ENCODE data around the gene TCAIM. TPM values are rescaled to one million over a fixed set of nuclear protein-coding genes. Genes with fewer than 3 reads are reported as not detected.

TCAIM gene
- total and polyA plus RNA-seq, 2 experiments from 2014 or later = 10.3 to 26.0 TPM

DNA sequence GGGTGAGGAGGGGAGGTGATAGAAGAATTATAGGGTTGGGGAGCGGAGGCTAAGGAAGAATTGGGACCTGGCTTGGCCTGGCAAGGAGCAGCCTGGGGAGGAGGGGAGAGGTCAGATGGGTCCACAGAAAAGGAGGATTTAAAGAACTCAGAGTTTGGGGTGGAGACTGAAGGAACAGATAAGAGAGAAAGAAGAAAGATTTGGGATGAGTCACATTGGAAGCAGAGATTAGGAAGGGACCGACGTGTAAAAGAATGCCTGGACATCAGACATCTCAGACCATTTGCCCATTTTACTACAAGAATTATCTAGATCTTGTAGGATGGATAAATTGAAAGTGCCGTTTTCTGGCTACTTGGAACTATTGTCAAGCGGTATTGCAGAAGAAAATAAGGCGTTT is 10.4 kb downstream of the TCAIM start:
- H3K4me3 Mint-ChIP-seq = no peak overlapping the region
- no peaks in the 10 kb centered on the region for H3K27me3 Mint-ChIP-seq (ENCODE audit: insufficient read depth, low read depth, poor library complexity)
- no peak for DNase-seq (ENCODE audit: low spot score)
- no peaks in the 10 kb centered on the region for H3F3A ChIP-seq (replicated peaks; ENCODE audit: low read depth)
- no peaks in the 10 kb centered on the region for H3K27me3 ChIP-seq (ENCODE audit: insufficient read depth)
- H3K79me2 ChIP-seq (replicated peaks; ENCODE audit: insufficient read depth) = peaks cover 17% of the 10 kb centered on the region
- H3K4me2 ChIP-seq = no peak overlapping the region
- no peak overlapping the region for H2AFZ ChIP-seq
- ATAC-seq = no peak
- no peak overlapping the region for H3K27ac ChIP-seq (ENCODE audit: low read depth)
- H3K36me3 ChIP-seq (ENCODE audit: insufficient read depth) = no peaks in the 10 kb centered on the region
- H3K9me2 ChIP-seq (ENCODE audit: insufficient read depth) = no peaks in the 10 kb centered on the region
- H3K27ac Mint-ChIP-seq = no peak overlapping the region
- no peaks in the 10 kb centered on the region; the same call in none of the 3 replicates for H3K36me3 Mint-ChIP-seq (ENCODE audit: low read depth)
- peaks cover 7% of the 10 kb centered on the region for H3K4me1 Mint-ChIP-seq
- H3K4me3 ChIP-seq = no peak overlapping the region
- no peaks in the 10 kb centered on the region for H4K20me1 ChIP-seq (replicated peaks; ENCODE audit: insufficient read depth)
- H3K4me1 ChIP-seq (ENCODE audit: insufficient read depth) = no peaks in the 10 kb centered on the region; the same call in 1 of the 2 replicates
- TF ChIP-seq ZNF331 (CRISPR knock-in tag; IDR thresholded peaks at IDR 0.05; ENCODE audit: low read depth) = no peak
- TF ChIP-seq, protein P1, sequence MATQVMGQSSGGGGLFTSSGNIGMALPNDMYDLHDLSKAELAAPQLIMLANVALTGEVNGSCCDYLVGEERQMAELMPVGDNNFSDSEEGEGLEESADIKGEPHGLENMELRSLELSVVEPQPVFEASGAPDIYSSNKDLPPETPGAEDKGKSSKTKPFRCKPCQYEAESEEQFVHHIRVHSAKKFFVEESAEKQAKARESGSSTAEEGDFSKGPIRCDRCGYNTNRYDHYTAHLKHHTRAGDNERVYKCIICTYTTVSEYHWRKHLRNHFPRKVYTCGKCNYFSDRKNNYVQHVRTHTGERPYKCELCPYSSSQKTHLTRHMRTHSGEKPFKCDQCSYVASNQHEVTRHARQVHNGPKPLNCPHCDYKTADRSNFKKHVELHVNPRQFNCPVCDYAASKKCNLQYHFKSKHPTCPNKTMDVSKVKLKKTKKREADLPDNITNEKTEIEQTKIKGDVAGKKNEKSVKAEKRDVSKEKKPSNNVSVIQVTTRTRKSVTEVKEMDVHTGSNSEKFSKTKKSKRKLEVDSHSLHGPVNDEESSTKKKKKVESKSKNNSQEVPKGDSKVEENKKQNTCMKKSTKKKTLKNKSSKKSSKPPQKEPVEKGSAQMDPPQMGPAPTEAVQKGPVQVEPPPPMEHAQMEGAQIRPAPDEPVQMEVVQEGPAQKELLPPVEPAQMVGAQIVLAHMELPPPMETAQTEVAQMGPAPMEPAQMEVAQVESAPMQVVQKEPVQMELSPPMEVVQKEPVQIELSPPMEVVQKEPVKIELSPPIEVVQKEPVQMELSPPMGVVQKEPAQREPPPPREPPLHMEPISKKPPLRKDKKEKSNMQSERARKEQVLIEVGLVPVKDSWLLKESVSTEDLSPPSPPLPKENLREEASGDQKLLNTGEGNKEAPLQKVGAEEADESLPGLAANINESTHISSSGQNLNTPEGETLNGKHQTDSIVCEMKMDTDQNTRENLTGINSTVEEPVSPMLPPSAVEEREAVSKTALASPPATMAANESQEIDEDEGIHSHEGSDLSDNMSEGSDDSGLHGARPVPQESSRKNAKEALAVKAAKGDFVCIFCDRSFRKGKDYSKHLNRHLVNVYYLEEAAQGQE (IDR thresholded peaks at IDR 0.05; ENCODE audit: unreplicated experiment) = no peak
- TF ChIP-seq ZNF114 (CRISPR knock-in tag; IDR thresholded peaks at IDR 0.05) = no peak
- TF ChIP-seq, protein P2, sequence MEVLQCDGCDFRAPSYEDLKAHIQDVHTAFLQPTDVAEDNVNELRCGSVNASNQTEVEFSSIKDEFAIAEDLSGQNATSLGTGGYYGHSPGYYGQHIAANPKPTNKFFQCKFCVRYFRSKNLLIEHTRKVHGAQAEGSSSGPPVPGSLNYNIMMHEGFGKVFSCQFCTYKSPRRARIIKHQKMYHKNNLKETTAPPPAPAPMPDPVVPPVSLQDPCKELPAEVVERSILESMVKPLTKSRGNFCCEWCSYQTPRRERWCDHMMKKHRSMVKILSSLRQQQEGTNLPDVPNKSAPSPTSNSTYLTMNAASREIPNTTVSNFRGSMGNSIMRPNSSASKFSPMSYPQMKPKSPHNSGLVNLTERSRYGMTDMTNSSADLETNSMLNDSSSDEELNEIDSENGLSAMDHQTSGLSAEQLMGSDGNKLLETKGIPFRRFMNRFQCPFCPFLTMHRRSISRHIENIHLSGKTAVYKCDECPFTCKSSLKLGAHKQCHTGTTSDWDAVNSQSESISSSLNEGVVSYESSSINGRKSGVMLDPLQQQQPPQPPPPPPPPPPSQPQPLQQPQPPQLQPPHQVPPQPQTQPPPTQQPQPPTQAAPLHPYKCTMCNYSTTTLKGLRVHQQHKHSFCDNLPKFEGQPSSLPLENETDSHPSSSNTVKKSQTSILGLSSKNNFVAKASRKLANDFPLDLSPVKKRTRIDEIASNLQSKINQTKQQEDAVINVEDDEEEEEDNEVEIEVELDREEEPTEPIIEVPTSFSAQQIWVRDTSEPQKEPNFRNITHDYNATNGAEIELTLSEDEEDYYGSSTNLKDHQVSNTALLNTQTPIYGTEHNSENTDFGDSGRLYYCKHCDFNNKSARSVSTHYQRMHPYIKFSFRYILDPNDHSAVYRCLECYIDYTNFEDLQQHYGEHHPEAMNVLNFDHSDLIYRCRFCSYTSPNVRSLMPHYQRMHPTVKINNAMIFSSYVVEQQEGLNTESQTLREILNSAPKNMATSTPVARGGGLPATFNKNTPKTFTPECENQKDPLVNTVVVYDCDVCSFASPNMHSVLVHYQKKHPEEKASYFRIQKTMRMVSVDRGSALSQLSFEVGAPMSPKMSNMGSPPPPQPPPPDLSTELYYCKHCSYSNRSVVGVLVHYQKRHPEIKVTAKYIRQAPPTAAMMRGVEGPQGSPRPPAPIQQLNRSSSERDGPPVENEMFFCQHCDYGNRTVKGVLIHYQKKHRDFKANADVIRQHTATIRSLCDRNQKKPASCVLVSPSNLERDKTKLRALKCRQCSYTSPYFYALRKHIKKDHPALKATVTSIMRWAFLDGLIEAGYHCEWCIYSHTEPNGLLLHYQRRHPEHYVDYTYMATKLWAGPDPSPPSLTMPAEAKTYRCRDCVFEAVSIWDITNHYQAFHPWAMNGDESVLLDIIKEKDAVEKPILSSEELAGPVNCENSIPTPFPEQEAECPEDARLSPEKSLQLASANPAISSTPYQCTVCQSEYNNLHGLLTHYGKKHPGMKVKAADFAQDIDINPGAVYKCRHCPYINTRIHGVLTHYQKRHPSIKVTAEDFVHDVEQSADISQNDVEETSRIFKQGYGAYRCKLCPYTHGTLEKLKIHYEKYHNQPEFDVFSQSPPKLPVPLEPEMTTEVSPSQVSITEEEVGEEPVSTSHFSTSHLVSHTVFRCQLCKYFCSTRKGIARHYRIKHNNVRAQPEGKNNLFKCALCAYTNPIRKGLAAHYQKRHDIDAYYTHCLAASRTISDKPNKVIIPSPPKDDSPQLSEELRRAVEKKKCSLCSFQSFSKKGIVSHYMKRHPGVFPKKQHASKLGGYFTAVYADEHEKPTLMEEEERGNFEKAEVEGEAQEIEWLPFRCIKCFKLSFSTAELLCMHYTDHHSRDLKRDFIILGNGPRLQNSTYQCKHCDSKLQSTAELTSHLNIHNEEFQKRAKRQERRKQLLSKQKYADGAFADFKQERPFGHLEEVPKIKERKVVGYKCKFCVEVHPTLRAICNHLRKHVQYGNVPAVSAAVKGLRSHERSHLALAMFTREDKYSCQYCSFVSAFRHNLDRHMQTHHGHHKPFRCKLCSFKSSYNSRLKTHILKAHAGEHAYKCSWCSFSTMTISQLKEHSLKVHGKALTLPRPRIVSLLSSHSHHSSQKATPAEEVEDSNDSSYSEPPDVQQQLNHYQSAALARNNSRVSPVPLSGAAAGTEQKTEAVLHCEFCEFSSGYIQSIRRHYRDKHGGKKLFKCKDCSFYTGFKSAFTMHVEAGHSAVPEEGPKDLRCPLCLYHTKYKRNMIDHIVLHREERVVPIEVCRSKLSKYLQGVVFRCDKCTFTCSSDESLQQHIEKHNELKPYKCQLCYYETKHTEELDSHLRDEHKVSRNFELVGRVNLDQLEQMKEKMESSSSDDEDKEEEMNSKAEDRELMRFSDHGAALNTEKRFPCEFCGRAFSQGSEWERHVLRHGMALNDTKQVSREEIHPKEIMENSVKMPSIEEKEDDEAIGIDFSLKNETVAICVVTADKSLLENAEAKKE (CRISPR knock-in tag; IDR thresholded peaks at IDR 0.05) = no peak
- no peak for TF ChIP-seq POLR2AphosphoS5 (IDR thresholded peaks at IDR 0.05; ENCODE audit: low read depth)
- no peak for TF ChIP-seq EZH2phosphoT487 (IDR thresholded peaks at IDR 0.05; ENCODE audit: unreplicated experiment)
- TF ChIP-seq EZH2 (IDR thresholded peaks at IDR 0.05; ENCODE audit: low read depth, unreplicated experiment) = no peak
- TF ChIP-seq STAT1 (IDR thresholded peaks at IDR 0.05; ENCODE audit: unreplicated experiment) = no peak
- TF ChIP-seq CREB1 (CRISPR knock-in tag; IDR thresholded peaks at IDR 0.05; ENCODE audit: low read depth) = no peak
- TF ChIP-seq JUNB (IDR thresholded peaks at IDR 0.05; ENCODE audit: unreplicated experiment) = no peak
- TF ChIP-seq, protein P3, sequence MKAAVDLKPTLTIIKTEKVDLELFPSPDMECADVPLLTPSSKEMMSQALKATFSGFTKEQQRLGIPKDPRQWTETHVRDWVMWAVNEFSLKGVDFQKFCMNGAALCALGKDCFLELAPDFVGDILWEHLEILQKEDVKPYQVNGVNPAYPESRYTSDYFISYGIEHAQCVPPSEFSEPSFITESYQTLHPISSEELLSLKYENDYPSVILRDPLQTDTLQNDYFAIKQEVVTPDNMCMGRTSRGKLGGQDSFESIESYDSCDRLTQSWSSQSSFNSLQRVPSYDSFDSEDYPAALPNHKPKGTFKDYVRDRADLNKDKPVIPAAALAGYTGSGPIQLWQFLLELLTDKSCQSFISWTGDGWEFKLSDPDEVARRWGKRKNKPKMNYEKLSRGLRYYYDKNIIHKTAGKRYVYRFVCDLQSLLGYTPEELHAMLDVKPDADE (IDR thresholded peaks at IDR 0.05) = no peak
- TF ChIP-seq NANOG (IDR thresholded peaks at IDR 0.05; ENCODE audit: borderline replicate concordance) = no peak
- TF ChIP-seq, protein P4, sequence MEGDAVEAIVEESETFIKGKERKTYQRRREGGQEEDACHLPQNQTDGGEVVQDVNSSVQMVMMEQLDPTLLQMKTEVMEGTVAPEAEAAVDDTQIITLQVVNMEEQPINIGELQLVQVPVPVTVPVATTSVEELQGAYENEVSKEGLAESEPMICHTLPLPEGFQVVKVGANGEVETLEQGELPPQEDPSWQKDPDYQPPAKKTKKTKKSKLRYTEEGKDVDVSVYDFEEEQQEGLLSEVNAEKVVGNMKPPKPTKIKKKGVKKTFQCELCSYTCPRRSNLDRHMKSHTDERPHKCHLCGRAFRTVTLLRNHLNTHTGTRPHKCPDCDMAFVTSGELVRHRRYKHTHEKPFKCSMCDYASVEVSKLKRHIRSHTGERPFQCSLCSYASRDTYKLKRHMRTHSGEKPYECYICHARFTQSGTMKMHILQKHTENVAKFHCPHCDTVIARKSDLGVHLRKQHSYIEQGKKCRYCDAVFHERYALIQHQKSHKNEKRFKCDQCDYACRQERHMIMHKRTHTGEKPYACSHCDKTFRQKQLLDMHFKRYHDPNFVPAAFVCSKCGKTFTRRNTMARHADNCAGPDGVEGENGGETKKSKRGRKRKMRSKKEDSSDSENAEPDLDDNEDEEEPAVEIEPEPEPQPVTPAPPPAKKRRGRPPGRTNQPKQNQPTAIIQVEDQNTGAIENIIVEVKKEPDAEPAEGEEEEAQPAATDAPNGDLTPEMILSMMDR (conservative IDR thresholded peaks at IDR 0.05; ENCODE audit: low read depth in 2 of 2) = no peak
- no peaks in the 10 kb centered on the region for H3K9me3 Mint-ChIP-seq

Data from GM23338 (cell line).